H1 (cell line): ENCODE measurements around the gene EPM2A. TPM values are rescaled to one million over a fixed set of nuclear protein-coding genes. Genes with fewer than 3 reads are reported as not detected.

ENCODE experiments used
- CREB1 ChIP-seq: IDR thresholded peaks from 2 replicates; pipeline ENCODE4 v1.6.1; 2012; ENCODE audit warnings: inconsistent platforms
- FOSL1 ChIP-seq: IDR thresholded peaks from 2 replicates; pipeline ENCODE4 v1.6.1; 2011; ENCODE audit warnings: mild to moderate bottlenecking, low read depth, low read length, moderate library complexity; ENCODE audit not compliant: insufficient read depth
- GABPA ChIP-seq: IDR thresholded peaks from 2 replicates; pipeline ENCODE4 v1.6.1; 2011; ENCODE audit warnings: mild to moderate bottlenecking, low read length, moderate library complexity, borderline replicate concordance; ENCODE audit not compliant: insufficient read depth
- JUN ChIP-seq: IDR thresholded peaks from 2 replicates; pipeline ENCODE4 v1.6.1; 2011; ENCODE audit warnings: low read depth, mild to moderate bottlenecking, improper control_type of control experiment, low read length
- SIN3A ChIP-seq, 2 experiments: IDR thresholded peaks in 1 of 2; conservative IDR thresholded peaks in 1 of 2; 2 replicates each; pipeline ENCODE4 v1.6.1; 2011 to 2012; ENCODE audit warnings: low read length in 2 of 2, improper control_type of control experiment in 1 of 2, low read depth in 1 of 2, mild to moderate bottlenecking in 1 of 2
- TAF1 ChIP-seq: IDR thresholded peaks from 2 replicates; pipeline ENCODE4 v1.6.1; 2011; ENCODE audit warnings: mild to moderate bottlenecking, low read depth, low read length
- TCF12 ChIP-seq: IDR thresholded peaks from 2 replicates; pipeline ENCODE4 v1.6.1; 2011; ENCODE audit warnings: low read depth, mild to moderate bottlenecking, low read length
- YY1 ChIP-seq: IDR thresholded peaks from 2 replicates; pipeline ENCODE4 v1.6.1; 2011; ENCODE audit warnings: low read depth, mild to moderate bottlenecking, low read length
- polyA plus RNA-seq, 7 experiments: library from polyadenylated mRNA; depleted of rRNA in 3 of 7; stranded (reverse) in 5 of 7; unstranded in 2 of 7; fragments of >200 nt in 5 of 7; fragments of 200-250 nt in 2 of 7; gene quantifications; 1 replicate in 5 of 7; 2 replicates in 1 of 7; 4 replicates in 1 of 7; pipeline versions ENCODE4 v1.2.1 to v1.2.3, GENCODE V29; 2011 to 2013; ENCODE audit warnings: missing spikeins in 2 of 7, mixed read lengths in 2 of 7
- total RNA-seq: library from RNA; stranded (reverse); fragmentation: NEBNext Ultra II Directional; extraction: Animal tissue kit (Norgen Biotek cat#: 25700); gene quantifications from 2 replicates; pipeline ENCODE4 v1.2.1, GENCODE V29; 2021

The EPM2A gene
- total and polyA plus RNA-seq, 2 of the 8 experiments (the other 6 are each of a cell fraction or from before 2014, with no cell fraction given) = 2.3 to 6.2 TPM

GRCh38 chr6:145652572-145652971 lies 82.7 kb downstream of the EPM2A start (continued):
- TF ChIP-seq SIN3A (conservative IDR thresholded peaks at IDR 0.05 in 1 of 2, IDR thresholded peaks at IDR 0.05 in 1 of 2; ENCODE audit: low read depth in 1 of 2, low read length in 2 of 2) (no peak), TAF1 (no peak), JUN (no peak), FOSL1 (no peak), GABPA (no peak), CREB1 (no peak), YY1 (no peak), TCF12 (no peak)
